GM23248 (cell line): ENCODE results near the gene DGKA.

Experiments
- EZH2 ChIP-seq: fragments of 200-600 bp; sonication (generic); IDR thresholded peaks from 2 replicates; pipeline ENCODE4 v1.6.1; 2018; ENCODE audit warnings: antibody characterized with exemption, mild to moderate bottlenecking; ENCODE audit not compliant: insufficient read depth, poor library complexity, severe bottlenecking
- EZH2phosphoT487 ChIP-seq: fragments of 200-600 bp; sonication (generic); IDR thresholded peaks from 2 replicates; pipeline ENCODE4 v1.6.1; 2018; ENCODE audit warnings: antibody characterized with exemption, moderate library complexity, mild to moderate bottlenecking, low read depth; ENCODE audit not compliant: insufficient read depth

GRCh38 chr12:55922126-55922525, 8.8 kb upstream of the DGKA start:
- TF ChIP-seq EZH2 (no peak), EZH2phosphoT487 (no peak)
